Cardiac fibroblast (primary cell): ENCODE measurements around the gene RNU2-63P.

Experiments
- DNase-seq, 2 donors: peaks; one replicate each; pipeline versions ENCODE4 v3.0.0 to v3.0.0-alpha.2; 2010; ENCODE audit warnings: low read depth in 2 of 2
- H3K4me3 ChIP-seq, 2 donors: replicated peaks in 1 of 2; 1 replicate in 1 of 2; 2 replicates in 1 of 2; pipeline ENCODE4 v1.5.1; 2011; ENCODE audit warnings: low read depth in 2 of 2, low read length in 2 of 2, mild to moderate bottlenecking in 2 of 2, moderate library complexity in 1 of 2
- CTCF ChIP-seq: IDR thresholded peaks from one replicate; pipeline ENCODE4 v1.5.1; 2011; ENCODE audit warnings: low read depth, mild to moderate bottlenecking, low read length, inconsistent platforms

RNU2-63P gene

GRCh38 chr2:88016960-88017779 is 823 bp upstream of the RNU2-63P start:
- peak overlapping the region; percentile 57 to 72 for H3K4me3 ChIP-seq
- DNase-seq, result peak in 1 of 2 donors; percentile 5
- no peak for TF ChIP-seq CTCF

GRCh38 chr2:88011011-88011410 is 5.3 kb downstream of the RNU2-63P start:
- DNase-seq, result no peak
- no peak overlapping the region for H3K4me3 ChIP-seq
- no peak for TF ChIP-seq CTCF

- no peak for TF ChIP-seq CTCF
- DNase-seq, result no peak
- H3K4me3 ChIP-seq, result no peak overlapping the region
Measured at GRCh38 chr2:88010136-88010535, 6.2 kb downstream of the RNU2-63P start.

GRCh38 chr2:88006912-88007439 is 9.4 kb downstream of the RNU2-63P start:
- TF ChIP-seq CTCF, result no peak
- DNase-seq, result no peak
- no peak overlapping the region for H3K4me3 ChIP-seq

DNA sequence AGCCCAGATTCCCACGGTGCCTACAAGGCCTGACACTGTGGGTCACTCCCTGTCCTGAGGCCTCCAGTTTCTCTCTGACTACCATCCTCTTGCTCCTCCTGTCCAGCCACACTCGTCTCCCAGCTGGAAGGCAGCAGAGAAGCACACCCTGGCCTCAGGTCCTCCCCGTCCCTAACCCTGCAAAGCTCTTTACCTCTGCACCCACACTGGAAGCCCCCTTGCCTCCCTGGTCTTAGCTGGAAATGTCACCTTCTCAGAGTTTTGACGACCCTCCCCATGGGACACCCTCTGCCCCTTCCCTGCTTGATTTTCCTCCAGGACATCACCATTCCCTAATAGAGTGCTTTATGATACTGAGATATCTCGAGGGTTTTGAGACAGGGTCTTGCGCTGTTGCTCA is 10.6 kb downstream of the RNU2-63P start:
- no peak for DNase-seq

DNA sequence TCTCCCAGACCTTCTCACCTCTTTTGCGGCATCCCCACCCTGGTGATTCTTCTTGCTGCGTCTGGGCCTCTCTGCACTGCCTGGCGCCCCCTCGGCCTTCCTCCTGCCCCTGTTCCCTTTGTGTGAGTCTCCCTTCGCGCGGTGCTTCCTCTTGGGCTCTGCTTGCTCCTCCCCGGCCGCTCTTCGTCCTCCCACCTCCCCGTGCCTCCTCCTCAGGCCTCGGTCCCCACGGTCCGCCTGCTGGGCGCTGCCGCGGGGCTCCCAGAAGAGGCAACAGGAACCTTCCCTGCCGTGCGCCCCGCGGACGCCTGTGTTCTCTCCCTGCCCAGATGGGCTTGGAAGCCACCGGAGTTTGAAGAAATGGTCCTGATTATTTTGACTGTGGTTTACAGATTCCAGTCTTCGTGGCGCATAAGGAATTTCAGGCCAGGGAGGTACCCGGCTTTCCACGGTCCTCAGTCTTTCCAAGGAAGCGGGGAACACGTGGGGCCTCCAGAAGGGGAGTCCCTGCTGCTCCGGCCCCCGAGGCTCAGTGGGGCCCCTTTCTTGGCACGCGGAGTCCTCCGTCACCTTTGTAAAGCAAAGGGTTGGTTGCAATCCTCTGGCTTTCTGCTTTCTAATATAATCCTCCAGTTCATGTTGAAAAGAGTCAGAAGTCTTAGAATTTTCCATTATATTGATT is 13.1 kb downstream of the RNU2-63P start:
- no peak overlapping the region for H3K4me3 ChIP-seq
- peak in 1 of 2 donors; percentile 7 for DNase-seq
- TF ChIP-seq CTCF, result no peak

More for the DNA sequence above, 10.6 kb downstream of the RNU2-63P start:
- no peak for TF ChIP-seq CTCF
- no peak overlapping the region for H3K4me3 ChIP-seq
